NT2/D1 (cell line): ENCODE results near the gene SLC38A11.

Experiments
- SUZ12 ChIP-seq: IDR thresholded peaks from 2 replicates; pipeline ENCODE4 v1.6.1; 2011; ENCODE audit not compliant: insufficient read length, insufficient read depth; ENCODE audit errors: extremely low read depth
- YY1 ChIP-seq: IDR thresholded peaks from 2 replicates; pipeline ENCODE4 v1.6.1; 2011; ENCODE audit not compliant: insufficient read length, insufficient read depth

- no peak for TF ChIP-seq YY1
- TF ChIP-seq SUZ12: no peak
Measured at GRCh38 chr2:164934401-164935117, 20.8 kb downstream of the SLC38A11 start.
